Fibroblast of villous mesenchyme (primary cell): Measurements from ENCODE around the gene FGFR4. TPM values are rescaled to one million over a fixed set of nuclear protein-coding genes. Genes with fewer than 3 reads are reported as not detected.

ENCODE experiments used
- DNase-seq: peaks from one replicate; pipeline ENCODE4 v3.0.0-alpha.2; 2010; ENCODE audit warnings: low read depth
- H3K4me3 ChIP-seq: 2 replicates; pipeline ENCODE4 v1.5.1; 2011; ENCODE audit warnings: low read depth, mild to moderate bottlenecking, low read length
- total RNA-seq: library from RNA; depleted of rRNA; stranded (reverse); fragments of >200 nt; gene quantifications from 2 replicates; pipeline ENCODE4 v1.2.3, GENCODE V29; 2012
- TF ChIP-seq, protein P1 (sequence below): IDR thresholded peaks from 2 replicates; pipeline ENCODE4 v1.5.1; 2012; ENCODE audit warnings: low read depth, mild to moderate bottlenecking, low read length; ENCODE audit not compliant: insufficient read depth

FGFR4 gene
- 0.64 and 1.3 TPM in 2 replicates for total RNA-seq

DNA sequence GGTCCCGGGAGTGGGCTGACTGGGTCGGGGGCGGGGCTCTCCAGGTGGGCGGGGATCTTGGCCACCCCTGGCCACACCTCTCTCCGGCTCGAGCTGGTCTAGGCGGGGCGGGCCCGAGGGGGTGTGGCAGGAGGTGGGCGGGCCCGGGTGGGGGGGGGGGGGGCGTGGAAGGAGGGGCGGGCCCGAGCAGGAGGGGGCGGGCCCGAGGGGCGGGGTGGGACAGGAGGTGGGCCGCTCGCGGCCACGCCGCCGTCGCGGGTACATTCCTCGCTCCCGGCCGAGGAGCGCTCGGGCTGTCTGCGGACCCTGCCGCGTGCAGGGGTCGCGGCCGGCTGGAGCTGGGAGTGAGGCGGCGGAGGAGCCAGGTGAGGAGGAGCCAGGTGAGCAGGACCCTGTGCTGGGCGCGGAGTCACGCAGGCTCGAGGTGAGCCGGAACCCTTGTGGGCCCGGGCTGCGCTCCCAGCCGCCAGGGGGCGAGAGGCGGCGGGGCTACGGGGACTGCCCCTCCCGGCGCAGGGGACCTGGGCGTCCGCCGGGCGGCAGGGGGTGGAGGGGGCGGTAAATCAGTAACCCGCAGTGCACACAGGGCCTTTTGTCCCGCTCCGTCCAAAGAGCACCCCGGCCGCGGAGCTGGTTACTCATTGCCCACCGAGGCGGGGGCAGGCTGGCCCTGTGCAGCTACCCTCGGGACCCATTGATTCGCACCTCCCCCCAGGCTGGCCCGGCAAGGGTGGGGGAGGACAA is at the start of gene FGFR4:
TSS of gene FGFR4 (plus strand) at position 262 of the 744 bp plus-strand sequence. CDS start 2,688 bp downstream, outside the sequence.
- DNase-seq, result peak; percentile 74
- peak within 1 kb of the TSS; percentile 60 for H3K4me3 ChIP-seq
- TF ChIP-seq, protein P1, sequence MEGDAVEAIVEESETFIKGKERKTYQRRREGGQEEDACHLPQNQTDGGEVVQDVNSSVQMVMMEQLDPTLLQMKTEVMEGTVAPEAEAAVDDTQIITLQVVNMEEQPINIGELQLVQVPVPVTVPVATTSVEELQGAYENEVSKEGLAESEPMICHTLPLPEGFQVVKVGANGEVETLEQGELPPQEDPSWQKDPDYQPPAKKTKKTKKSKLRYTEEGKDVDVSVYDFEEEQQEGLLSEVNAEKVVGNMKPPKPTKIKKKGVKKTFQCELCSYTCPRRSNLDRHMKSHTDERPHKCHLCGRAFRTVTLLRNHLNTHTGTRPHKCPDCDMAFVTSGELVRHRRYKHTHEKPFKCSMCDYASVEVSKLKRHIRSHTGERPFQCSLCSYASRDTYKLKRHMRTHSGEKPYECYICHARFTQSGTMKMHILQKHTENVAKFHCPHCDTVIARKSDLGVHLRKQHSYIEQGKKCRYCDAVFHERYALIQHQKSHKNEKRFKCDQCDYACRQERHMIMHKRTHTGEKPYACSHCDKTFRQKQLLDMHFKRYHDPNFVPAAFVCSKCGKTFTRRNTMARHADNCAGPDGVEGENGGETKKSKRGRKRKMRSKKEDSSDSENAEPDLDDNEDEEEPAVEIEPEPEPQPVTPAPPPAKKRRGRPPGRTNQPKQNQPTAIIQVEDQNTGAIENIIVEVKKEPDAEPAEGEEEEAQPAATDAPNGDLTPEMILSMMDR, result peak; percentile 62

DNA sequence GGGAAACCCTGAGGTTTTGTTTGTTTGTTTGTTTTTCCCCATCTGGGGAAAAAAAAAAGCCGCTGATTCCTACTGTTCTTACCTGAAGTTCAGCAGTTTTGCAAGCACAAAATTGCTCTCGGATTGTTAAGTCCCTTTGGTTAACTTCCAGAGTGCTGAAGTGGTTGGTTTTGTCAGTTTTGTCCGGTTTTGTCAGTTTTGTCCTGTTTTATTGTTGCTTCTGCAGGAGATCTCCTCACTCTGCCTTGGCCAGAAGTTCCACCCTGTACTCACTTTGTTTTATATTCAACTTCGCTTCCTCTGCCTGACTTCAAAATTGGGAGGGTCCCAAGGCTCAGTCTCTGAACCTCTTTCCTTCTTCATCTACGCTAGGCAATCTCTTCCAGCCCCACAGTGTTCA is 49.8 kb upstream of the FGFR4 start:
- no peak for DNase-seq
- TF ChIP-seq, protein P1, result no peak
- no peak overlapping the region for H3K4me3 ChIP-seq

DNA sequence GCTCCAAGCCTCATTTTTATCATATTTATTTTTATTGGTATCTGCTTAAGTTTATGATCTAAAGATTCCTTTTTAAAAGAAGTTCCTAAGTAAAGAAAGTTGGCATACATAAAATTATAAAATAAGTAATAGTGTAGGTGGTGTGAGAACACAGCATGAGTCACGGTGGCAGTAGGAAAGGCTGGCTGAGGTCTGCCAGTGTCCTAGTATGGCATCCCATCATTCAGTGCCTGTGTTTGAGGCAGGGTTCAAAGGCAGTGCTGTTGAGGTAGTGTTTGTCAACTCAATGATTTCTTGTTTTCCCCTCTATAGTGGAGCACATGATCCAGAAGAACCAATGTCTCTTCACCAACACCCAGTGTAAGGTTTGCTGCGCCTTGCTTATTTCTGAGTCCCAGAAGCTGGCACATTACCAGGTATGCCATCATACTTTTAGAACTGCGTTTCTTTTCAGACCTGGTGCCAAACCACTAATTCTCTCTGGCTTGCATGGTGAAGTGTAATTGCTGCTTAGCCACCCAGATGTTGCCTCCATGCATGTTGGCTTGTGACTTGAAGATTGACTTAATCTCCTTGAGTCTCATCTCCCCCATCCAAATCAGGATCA is 45.8 kb upstream of the FGFR4 start:
- no peak overlapping the region for H3K4me3 ChIP-seq
- DNase-seq, result peak; percentile 18
- TF ChIP-seq, protein P1, result no peak

DNA sequence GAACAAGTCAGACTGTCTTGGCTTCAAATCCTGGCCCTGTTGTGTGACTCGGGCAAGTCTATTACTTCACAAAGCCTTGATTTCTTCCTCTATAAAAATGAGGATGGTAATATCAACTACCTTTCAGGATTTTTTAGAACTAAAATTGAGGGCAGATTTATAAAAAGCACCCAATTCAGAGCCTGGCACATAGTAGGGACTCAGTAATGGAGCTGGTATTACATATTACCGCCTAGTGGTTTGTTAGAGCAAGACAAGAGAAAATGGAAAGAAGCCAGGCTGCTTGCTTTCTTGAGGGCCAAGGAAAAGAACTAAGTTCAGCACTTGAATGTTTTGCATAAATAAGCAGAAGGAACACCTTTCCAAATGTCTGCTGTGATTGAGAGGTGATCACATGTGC is 44.8 kb upstream of the FGFR4 start:
- no peak for DNase-seq
- TF ChIP-seq, protein P1, result no peak
- H3K4me3 ChIP-seq, result no peak overlapping the region

DNA sequence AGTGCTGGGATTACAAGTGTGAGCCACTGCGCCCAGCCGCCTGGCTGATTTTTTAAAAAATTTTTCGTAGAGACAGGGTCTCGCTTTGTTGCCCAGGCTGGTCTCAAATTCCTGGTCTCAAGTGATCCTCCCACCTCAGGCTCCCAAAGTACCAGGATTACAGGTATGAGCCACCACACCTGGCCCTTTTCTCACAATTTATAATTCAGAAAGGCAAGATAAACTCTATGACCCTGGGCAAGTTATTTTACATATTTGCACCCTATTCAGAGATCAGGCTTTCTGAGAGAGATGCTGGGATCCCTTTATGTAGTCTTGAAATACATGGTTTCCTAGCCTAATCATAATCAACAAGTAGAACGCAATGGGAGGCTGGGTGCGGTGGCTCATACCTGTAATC is 43.6 kb upstream of the FGFR4 start:
- TF ChIP-seq, protein P1, result no peak
- no peak overlapping the region for H3K4me3 ChIP-seq
- DNase-seq, result no peak

DNA sequence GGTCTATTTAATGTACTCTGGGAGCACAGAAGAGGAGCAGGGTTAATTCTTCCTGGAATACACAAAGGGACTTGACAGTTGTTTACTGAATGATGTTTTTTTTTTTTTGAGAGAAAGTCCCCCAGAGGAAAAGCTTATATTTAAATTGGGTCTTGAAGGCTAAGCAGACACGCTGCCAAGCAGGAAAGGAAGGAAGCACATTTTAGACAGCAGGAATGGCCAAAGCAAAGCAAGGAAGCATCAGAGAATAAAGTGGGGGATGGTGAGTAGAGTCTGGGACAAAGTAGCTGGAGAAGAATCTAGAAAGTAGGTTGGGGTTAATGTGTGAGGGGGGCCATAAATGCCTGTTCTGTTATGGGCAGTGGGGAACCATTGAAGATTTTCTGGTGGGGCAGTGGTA is 42.8 kb upstream of the FGFR4 start:
- no peak for DNase-seq
- no peak overlapping the region for H3K4me3 ChIP-seq
- TF ChIP-seq, protein P1, result no peak

DNA sequence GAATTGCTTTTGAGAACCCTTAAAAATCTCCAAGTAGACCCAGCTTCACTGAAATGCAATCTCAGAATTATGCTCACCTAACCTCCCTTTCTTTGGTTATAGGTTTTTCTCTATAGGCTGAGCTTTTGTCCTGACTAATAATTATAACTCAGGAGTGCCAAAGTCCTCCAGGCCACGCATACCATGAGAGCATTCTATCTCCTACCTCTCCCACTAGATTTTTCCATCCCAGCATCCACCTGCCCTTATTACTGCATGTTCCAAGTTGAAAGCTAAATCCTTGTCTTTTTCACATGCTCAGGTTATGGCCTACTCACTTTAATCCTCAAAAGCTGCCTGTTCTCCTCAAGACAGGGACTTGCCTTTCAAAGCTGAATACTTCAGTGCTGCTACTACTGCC is 42.1 kb upstream of the FGFR4 start:
- H3K4me3 ChIP-seq, result no peak overlapping the region
- TF ChIP-seq, protein P1, result no peak
- DNase-seq, result no peak
